Activated CD8-positive, alpha-beta memory T cell treated with anti-CD3 and anti-CD28 coated beads for 4 hours (primary cell): ENCODE results near the gene PRDX3.

Experiments
- DNase-seq, 2 donors: peaks; one replicate each; pipeline ENCODE4 v3.0.0-alpha.2; 2020; ENCODE audit warnings: low read depth in 2 of 2

PRDX3 gene

GRCh38 chr10:119178372-119179119, at the start of gene PRDX3:
PRDX3 (minus strand) TSS chr10:119178812; CDS start chr10:119178790, 22 bp downstream.
- peak; percentile 86 to 89 for DNase-seq

- no peak for DNase-seq
Measured at GRCh38 chr10:119227825-119228224, 49.2 kb upstream of the PRDX3 start.

- DNase-seq: no peak
Measured at GRCh38 chr10:119225083-119225658, 46.6 kb upstream of the PRDX3 start.

- DNase-seq: no peak
Measured at GRCh38 chr10:119222966-119223386, 44.4 kb upstream of the PRDX3 start.

GRCh38 chr10:119222537-119222936, 43.9 kb upstream of the PRDX3 start:
- no peak for DNase-seq

- no peak for DNase-seq
Measured at GRCh38 chr10:119221666-119222065, 43.1 kb upstream of the PRDX3 start.

GRCh38 chr10:119221201-119221600, 42.6 kb upstream of the PRDX3 start:
- DNase-seq: no peak

- no peak for DNase-seq
Measured at GRCh38 chr10:119219871-119220270, 41.3 kb upstream of the PRDX3 start.

GRCh38 chr10:119217991-119218490, 39.4 kb upstream of the PRDX3 start:
- no peak for DNase-seq

- DNase-seq: no peak
Measured at GRCh38 chr10:119217401-119217800, 38.8 kb upstream of the PRDX3 start.

- no peak for DNase-seq
Measured at GRCh38 chr10:119216127-119216526, 37.5 kb upstream of the PRDX3 start.

- no peak for DNase-seq
Measured at GRCh38 chr10:119215371-119215770, 36.8 kb upstream of the PRDX3 start.

GRCh38 chr10:119211625-119212441, 33.2 kb upstream of the PRDX3 start:
- DNase-seq: no peak

- DNase-seq: no peak
Measured at GRCh38 chr10:119211176-119211575, 32.6 kb upstream of the PRDX3 start.

- no peak for DNase-seq
Measured at GRCh38 chr10:119210633-119211032, 32.0 kb upstream of the PRDX3 start.

GRCh38 chr10:119209736-119210355, 31.2 kb upstream of the PRDX3 start:
- no peak for DNase-seq

GRCh38 chr10:119209035-119209735, 30.6 kb upstream of the PRDX3 start:
- no peak for DNase-seq

- DNase-seq: no peak
Measured at GRCh38 chr10:119208553-119208940, 29.9 kb upstream of the PRDX3 start.

GRCh38 chr10:119207713-119208552, 29.3 kb upstream of the PRDX3 start:
- DNase-seq: no peak

GRCh38 chr10:119207366-119207666, 28.7 kb upstream of the PRDX3 start, which contains the start of gene GRK5:
GRK5 (plus strand) TSS chr10:119207571; CDS start chr10:119207918, 347 bp downstream.
- peak; percentile 86 to 91 for DNase-seq
